ENCODE results near the gene DCC.

The DCC gene

DNA sequence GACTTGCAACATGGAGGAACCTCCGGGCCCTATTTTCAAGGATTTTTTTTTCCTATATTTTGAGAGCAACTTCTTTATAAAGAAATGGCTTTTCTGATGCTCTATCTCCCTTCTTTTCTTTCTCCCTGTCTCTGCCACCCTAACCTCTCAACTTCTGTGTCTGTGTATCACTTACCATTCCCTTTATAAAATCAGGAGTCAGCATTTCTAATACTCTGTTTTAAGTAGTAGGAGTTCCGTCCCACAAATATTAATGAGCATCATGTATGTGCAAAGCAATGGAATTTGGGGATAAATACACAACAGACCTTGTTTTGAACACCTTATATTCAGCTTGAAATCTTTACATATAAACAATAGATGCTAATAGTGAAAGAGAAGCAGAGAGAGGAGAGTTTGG, 268.0 kb downstream of the DCC start:
- DNase-seq, result no peak

DNA sequence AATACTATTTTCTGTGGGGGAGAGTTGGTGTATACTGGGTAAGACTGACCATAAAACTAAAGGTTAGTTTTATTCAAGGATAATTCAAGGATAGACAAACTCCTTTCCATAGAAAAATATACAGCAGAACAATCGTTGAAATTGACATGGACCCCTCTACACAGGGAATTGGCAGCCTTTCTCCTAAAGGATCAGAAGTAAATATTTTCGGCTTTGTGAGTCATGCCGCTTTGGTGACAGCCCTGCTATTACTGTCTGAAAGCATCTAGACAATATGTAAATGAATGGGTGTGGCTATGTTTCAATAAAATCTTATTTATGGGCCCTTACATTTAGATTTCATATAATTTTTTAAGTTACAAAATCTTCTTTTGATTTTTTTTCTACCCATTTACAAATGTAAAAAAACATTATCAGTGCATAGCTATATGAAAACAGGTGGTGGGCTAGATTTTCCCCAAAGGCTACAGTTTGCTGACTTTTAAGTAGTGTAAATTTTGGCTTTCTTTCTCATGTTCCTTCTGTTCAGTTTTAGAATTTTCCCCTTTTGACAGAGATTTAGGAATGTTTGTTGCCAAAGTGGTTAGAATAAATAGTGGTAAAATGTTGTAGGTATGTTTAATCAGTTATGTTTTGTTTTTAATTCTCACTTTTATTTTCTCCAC, 270.6 kb downstream of the DCC start:
- DNase-seq, result no peak

DNA sequence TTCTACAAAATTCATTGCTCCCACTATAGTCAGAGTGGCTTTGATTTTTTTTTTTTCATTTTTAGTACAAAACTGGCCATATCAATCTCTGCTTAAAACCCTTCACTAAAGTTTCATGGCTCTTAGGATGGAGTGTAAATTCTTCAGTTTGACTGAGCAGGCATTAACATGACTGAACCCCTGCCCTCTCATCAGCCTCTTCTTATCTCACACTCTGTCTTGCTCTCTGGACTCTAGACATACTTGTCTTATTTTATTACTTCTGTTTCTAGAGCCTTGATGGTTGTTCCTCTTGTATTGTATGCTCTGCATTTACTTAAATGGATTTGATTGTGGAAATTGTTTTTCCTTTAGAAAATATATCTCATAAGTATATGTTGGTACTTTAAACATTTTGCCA, 272.4 kb downstream of the DCC start:
- no peak for DNase-seq

DNA sequence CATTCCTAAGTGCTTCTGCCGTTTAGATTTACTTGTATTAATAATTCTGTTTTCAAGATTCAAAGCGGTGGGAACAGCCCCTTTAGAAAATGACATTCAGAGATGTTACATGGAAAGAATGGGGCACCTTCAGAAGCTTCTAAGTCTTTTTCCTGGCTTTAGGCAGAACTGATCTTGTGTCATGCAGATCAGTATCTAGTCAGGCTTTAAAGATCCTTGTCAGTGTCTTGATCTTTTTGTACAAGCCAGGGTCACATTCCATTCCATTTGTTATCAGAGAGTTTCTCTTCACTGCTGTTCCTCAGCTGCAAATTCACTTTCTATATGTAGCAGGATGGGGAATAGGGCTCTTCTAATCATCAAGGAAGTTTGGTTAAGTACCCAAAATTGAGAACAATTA, 275.3 kb downstream of the DCC start:
- no peak for DNase-seq

DNA sequence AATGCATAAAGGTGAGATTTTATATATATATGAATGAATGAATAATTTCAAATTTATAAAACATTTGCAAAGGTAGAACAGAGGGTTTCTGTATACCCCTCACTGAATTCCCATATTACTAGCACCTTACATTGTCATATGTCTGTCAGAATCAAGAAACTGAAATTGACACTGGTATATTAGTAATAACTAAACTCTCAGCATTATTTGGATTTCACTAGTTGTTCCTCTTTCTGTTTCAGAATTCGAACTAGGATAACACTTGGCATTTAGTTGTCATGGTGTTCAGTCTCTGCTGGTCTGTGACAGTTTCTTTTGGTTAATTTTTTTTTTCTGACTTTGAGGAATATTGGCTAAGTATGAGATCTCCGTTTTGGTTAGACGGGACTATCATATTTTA, 275.9 kb downstream of the DCC start:
- DNase-seq, result no peak

DNA sequence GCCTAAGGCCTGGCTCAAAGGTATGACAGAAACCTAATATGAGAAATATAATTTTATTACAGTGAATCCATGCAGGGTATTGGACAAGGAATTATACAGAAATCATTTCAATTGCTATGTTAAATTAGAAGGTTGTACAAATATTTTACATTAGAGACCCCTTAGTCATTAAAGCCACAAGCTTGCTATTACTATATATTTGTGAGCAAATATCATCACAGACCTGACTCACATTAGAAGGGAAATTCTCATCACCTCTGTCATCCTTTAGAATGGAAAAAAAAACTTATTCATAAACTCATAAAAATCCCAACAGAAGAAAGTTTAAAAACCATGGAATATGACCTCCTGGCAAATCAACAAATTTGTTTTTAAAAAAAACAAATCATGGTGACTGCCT, 277.9 kb downstream of the DCC start:
- no peak for DNase-seq

DNA sequence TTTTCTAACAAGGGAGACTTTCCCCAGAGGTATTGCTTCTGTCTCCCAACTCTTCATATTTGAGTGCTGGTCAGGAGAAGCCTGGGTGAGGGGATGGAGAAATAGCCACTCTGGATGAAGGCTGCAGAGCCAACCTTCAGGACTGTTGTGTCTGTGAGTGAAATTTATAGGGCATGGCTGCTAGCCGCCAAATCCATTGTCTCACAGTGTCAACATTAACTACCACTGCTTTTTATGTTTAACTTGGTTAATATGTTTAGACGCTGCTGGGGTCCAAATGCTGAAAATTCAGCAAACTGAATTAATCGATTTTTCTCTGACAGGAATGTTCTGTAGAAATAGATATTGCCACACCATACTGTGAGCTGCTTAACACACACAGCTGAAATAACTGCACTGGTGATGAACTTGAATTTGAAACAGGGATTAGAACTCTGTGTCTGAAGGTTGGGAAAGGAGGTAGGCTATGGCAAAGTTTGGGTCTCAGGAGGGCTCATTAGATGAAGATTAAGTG, 281.0 kb downstream of the DCC start:
- no peak for DNase-seq

DNA sequence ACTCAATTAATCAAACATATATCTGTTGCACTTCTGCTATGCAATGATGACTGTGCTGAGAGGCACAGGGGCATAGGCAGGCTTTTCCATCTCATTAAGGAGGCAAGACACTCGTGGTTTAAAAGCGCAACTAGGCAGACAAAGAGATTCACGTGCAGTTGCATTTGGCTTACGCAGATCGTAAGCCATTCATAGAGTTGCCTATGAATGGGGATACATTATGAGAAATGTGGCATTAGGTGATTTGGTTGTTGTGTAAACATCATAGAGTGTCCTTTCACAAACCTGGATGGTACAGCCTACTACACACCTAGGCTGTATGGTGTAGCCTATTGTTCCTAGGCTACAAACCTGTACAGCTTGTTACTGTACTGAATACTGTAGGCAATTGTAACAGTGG, 284.7 kb downstream of the DCC start:
- DNase-seq, result no peak

DNA sequence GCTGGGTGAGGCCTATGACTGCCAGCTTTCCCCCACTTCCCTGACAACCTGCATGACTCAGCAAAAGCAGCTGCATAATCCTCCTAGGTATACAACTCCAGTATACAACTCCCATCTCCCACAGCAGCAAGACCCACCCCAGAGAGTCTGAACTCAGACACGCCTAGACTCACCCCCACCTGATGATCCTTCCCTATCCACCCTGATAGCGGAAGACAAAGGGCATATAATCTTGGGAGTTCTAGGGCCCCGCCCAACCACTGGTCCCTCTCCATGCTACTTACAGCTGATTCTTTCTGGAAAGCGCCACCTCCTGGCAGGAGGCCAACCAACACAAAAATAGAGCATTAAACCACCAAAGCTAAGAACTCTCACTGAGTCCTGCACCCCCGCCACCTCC, 296.5 kb downstream of the DCC start:
- no peak for DNase-seq

DNA sequence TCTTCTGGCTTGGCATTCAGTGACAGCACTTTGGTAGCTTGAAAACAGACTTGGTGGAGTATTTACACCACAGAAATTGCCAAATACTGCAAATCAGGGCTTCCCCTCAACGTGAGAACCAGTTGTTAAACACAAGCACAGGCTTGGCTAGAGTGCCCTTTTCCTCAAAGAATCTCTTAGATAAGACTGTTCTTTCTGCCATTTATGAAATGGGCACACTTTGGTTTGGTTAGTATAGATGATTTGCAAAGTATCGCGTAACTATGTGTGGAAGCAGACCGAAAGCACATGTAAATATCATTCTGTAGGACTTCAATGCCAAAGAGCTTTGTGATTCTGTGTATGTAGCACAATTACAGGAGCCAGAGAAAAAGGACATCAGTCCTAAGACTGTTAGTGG, 308.2 kb downstream of the DCC start:
- DNase-seq, result no peak

DNA sequence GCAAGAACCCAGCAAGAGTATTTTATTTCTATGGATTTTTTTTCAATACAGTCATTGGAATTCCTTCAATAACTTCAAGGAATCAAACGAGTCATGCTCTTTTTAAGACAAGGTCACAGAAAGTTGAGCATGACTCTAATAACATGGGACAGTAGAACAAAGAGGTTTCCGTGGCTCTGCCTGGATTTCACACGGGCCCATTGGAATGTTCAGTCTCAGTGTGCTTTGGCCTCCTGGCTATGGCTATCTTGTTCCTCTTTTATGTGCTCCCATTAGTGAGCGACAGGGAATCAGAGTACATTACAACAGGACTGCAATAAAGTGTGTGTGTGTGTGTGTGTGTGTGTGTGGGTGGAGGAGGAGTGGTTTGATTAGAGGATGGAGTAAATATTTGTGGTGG, 312.4 kb downstream of the DCC start:
- DNase-seq, result no peak

DNA sequence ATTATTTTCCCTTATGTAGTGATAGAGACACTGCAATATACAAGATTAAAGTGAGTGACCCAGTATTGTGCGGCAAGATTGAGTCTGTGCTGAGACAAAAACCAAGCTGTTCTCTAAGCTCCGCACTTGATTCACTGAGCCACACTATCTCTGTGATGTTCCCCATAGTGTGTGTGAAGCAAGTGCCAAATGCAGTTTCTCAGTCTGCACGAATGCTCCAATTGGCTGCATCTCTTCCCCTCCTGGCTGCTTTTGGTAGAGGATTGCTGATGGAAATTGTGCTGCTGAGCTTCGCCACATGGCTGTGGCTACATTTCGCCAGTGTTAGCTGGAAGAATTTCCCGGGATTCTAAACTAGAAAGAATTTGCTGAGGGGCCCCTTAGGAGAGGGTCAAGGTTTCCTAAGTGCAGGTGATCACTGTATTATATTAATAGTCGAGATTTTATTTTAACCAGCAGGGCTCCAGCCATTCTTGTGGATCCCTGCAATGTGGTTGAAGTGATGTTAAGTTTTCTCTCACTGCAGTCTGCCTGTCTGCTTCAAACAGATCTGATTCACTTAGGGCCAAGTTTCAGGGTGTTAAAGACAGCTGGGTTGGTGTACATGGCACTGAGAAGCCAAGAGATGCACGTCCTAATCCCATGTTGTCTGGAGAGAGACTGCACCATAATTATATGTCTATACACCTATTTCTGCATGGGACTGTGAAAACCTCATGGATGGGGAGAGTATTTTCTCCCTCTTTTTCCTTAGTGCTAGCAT, 317.2 kb downstream of the DCC start:
- no peak for DNase-seq

DNA sequence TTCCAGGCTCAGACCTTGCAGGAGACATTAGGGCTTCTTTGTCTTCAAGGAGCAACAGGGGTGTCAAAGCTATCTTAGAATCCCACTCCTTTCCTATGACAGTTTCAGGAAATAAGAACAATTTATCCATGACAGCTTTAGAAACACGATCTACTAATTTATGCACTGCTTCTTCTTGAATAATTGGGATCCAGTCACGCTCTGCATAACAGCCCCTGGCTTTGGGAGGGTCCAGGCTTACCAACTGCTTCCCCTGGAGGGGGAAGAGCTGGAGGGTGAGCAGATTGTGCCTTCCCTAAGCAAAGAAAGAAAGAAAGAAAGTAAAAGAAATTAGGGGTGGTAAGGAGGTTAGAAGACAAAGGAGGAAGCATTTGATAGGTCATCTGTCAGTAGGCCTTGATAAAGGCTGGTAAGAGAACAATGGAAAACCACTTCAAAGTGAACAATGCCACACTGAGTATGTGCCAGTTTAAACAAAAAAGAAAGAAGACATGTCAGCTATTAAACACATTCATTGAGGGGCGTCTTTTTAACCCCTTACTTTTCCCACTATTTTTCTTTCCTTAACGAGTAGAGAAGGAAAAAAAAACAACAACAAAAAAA, 327.6 kb downstream of the DCC start:
- no peak for DNase-seq

DNA sequence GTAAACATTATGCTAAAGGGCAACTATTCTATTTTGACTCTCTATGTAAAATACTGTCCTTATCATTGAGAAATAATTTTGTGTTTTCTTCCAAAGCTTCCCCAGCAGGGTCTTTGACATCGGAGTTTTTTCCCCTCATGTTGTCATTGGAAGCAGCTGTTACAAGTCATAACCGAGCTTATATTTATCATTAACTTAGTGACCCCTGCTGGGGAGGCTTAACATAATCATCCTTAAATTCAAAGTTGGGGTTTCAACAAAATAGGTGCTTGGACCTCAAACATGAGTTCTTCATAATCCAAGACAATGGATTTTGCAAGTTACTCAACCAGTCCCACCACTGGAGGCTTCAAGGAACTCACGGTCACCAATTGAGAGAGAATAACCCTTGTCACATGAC, 330.9 kb downstream of the DCC start:
- DNase-seq, result no peak

DNA sequence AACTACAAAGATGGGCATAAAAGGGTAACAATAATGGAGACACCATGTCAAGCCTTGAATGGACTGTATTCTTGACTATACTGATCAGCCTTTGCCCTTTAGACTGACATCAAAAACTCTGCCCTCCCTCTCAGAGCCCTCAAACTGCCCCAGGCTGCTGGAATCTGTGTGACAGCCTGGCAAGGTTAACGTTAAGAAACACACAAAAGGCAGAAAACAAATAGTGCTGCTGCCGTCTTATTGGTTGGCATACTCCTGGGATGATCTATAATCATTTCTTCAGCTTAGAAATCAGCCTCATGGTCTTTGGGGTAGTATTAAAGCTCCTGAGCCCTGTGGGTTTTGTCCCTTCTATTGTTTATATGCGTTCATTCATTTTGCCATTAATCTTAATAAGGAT, 338.0 kb downstream of the DCC start:
- no peak for DNase-seq

DNA sequence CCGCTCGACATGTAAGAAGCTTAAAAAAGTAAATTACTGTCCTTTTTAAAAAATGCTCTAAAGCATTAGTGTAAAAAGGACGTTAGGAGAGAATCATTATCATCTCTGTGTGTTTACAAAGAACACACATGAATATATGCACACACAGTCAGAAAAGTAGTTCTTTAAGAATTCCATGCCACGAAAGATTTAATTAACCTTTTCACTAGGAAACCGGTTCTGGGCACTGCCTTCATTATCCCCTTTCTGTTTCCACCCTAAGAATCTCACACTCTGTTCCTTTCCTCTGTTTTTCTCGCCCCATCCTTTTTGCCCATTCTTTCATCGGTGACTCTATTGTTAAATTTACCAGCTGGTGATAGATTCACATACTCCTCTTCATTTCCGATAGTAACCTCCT, 338.6 kb downstream of the DCC start:
- no peak for DNase-seq

DNA sequence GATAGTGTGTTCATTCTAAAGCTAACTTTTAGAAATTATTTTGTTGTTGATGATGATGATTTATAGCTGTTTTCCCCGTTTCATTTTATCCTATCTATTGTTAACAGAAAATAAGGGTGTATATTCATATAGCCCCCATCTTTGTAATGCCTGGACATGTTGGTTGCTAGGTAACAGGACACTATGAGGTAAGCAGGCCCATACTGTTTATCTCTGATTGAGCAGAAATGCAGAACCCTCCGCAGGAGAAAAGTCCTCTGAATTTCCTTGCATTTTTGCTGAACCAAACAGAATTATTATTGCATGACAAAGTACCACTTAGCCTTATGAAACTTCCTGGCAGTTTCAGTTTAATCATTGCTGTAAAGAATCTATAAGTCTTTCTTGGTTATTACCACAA, 339.4 kb downstream of the DCC start:
- no peak for DNase-seq

DNA sequence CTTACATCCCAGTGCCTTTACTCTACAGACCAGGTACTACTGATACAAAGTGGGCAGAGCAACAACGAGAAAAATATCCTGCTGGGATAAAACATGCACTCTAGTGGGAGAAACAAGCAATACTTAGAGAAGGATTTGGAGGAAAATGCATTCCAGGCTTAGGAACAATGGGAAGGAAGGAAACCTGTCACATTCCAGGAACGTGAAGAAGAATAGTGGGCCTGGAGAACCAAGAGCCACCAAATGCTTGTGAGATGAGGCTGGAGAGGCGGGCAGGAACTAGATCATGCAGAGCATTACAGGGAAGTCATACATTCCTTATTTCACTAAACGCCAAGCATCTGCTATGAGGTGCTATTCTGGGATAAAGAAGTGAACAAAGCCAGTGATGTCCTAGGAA, 342.3 kb downstream of the DCC start:
- no peak for DNase-seq

DNA sequence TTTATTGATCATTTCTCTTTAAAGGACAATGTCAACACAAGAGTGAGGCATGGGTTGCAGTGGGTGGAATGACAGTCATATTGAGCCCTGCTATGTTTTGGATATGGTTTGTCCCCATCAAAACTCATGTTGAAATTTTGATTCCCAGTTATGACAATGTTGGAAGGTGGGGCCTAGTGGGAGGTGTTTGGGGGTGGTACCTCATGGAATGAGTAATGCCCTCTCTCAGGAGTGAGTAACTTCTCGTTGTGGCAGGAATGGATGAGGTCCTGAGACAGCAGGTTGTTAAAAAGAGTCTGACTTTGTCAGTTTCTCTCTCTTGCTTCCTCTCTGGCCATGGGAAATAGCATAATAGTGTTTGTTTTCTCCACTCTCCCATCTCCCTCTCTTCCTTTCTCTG, 345.3 kb downstream of the DCC start:
- no peak for DNase-seq

DNA sequence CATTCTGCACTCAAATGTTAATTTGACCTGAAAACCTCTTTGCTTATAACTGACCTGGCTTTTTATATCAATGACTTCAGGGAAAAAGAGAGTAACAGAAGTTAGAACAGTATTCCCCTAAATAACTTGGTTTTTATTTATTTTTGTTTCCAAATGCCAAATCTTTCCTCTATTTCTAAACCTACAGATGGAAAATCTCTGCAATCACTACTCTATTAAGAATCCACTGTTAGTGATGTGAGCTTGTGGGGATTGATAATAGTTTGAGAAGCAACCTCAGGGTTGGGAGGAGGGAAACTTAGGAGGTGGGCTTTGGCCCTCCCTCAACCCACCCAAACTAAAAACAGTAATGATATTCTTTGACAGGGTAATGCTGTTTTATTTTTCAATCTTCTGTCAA, 351.8 kb downstream of the DCC start:
- no peak for DNase-seq

DNA sequence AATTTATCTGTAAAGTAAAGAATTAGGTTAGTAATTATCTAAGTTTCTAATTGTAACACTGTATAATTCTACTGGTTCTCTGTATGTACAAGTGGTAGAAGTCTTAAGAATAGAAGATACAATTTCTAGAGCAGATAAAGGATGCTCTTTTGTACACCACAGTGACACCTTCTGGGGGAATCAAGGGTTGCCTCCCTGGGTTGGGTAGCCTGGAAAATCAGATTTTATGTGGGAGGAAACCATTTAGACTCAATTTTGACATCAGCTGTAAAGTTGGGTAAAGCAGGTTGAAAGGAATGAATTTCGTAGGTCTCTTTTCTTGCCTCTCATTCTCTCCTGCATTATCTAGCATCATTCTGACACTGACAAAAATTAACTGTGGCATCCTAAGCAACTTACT, 354.8 kb downstream of the DCC start:
- DNase-seq, result no peak

DNA sequence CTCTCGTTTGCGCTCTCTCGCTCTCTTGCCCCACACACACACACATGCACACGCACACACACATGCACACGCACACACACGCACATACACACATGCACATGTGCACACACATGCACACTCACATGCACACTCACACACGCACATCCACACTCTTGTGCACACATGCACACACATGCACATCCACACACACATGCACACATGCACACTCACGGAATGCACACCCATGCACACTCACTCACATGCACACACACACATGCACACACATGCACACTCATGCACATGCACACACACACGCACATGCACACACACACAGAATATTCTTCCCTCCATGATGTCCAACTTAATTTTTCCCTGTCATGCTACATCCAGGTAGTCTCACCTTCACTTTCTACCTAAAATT, 360.1 kb downstream of the DCC start:
- DNase-seq, result no peak

DNA sequence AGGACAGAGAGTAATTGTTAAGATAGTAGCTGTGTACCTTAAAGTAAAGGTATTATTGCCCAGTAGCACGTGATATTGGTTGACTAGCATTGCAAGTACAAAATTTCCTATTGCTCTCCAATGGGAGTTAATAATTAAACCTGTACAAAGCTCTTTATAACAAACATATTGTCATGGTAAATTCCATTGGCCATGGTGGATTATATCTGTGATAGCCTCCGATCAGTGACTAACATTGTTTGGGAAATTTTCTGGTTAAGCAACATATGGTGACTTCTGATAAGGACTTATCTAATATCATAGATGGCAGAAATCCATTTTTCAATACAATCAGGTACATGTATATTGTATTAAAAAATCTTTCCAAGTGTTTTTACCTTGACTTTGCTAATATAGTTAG, 360.8 kb downstream of the DCC start:
- no peak for DNase-seq

DNA sequence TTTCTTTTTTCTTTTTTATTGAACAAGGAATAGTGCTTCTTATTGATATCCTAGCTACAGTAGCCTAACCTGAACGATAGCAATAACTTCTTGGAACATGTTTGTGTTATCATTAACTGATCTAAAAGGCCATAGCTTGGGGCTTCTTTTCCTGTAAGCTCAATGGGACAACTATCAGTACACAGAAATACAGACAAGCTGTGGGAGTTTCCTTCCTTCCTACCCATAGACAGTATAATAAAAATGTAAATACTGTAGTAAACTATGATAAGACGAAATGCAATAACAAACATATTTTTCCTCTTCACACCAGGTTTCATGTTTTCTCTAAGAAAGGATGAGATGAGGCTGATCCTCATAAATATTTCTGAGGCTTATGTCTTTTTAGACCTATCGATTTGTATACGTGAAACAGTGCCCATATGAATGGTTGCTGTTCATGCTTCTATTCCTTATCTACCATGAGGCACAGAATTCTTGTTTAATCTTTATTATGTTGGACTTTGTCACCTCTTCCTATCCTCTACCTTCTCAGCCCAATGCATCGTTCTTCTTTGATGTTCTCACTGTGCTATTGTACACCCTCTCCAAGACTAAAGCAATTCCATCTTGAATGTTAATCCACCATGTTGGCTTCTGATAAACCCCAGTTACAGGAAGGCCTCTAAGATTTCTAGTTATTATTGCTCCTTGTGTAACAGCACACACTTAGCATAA, 361.4 kb downstream of the DCC start:
- no peak for DNase-seq
